GM19372 (cell line): ENCODE results near the gene SERPINB6.
"Not testable (repeated sequence)": the region's sequence is repeated elsewhere in the genome, so short reads cannot be mapped to it uniquely, and the experiment has no call there.

ENCODE experiments used
- ATAC-seq: cut with Tn5 transposase; IDR thresholded peaks from one replicate; pipeline ENCODE4 v1.9.1; 2021; ENCODE audit warnings: mild to moderate bottlenecking, low read depth, moderate library complexity; ENCODE audit not compliant: unreplicated experiment

SERPINB6 gene

DNA sequence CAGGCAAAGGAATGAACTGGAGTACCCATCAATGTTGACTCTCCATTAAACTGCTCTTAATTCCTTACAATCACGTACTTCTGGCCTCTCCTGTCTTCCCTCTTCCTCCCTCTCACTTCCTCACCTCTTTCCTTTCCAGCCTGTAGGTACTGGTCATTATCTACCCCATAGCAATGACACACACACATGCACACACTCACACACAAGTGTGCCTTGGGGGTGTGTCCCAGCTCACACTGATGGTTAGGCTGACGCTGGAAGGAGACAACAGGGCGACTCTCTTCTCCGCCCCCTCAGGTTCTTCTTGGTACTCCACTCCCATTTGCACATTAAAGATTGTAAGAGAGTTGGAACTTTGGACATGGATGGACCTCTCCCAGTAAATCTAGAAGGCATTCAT, 54.3 kb downstream of the SERPINB6 start:
- ATAC-seq: no peak

DNA sequence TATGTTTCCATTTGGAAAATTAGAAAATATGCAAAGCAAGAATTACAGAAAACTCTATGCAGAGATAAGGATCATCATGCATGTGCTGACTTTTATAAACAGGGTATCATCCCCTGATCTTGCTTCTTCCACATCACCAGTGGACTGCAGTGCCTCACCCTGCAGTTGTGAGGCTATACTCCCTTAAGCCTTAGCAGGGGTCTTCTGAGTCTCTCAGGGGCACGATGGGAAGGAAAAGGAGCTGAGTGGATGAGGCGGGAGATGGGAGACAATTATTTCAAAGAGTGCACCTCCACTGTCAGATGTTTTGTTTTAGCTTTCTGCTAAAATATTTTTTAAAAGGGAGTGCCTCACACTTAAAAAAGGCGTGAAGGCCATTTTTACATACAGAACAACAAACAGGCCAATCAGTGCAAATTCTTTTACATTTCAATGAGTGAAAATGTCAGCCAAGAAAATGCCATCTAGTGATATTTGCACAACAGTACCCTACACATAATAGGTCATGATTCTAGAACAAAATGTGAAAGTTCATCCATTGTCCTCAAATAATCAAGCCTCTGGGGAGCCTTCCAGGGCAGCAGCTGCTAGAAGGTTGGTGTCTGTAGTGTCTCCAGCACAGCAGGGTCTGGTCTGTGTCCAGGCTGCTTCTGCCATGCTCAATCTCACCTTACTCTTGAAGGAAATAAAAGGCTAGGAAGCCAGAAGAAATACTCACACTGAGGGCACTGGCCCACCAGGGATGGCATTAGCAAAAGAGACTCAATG, 55.0 kb downstream of the SERPINB6 start:
- ATAC-seq: no peak

DNA sequence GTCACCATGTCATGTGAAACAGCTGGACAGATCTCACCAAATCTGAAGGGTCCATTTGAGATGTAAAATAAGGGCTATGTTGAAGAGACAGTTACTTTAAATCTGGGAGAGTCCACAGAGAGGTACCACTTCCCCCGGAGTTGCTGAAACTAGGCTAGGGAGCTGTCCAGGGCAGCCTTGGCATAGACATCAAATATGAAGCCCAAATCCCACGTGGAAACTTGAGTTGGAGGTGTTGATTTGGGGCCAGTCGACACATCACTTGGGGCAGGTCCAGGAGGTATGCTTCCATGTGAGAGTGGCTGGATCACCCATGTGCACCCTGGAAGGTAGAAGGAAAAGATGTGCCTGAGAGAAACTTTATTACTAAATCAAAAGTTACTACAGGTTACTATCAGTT, 56.2 kb downstream of the SERPINB6 start:
- ATAC-seq: no peak

DNA sequence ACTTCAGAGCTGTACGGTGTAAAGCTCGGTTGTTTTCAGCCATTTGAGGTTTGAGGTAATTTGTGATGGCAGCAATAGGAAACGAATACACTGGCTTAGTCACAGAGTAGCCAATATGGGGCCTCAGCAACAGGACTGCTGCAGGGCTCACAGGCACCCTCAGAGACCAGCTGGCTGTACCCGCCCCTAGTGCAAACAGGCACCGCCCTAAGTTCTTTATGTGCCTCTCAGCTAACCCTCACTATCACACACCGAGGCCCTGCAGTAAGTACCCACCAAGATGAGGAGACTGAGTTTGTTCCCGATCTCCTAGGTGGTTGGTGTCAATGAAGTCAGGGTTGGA, 57.1 kb downstream of the SERPINB6 start:
- no peak for ATAC-seq

DNA sequence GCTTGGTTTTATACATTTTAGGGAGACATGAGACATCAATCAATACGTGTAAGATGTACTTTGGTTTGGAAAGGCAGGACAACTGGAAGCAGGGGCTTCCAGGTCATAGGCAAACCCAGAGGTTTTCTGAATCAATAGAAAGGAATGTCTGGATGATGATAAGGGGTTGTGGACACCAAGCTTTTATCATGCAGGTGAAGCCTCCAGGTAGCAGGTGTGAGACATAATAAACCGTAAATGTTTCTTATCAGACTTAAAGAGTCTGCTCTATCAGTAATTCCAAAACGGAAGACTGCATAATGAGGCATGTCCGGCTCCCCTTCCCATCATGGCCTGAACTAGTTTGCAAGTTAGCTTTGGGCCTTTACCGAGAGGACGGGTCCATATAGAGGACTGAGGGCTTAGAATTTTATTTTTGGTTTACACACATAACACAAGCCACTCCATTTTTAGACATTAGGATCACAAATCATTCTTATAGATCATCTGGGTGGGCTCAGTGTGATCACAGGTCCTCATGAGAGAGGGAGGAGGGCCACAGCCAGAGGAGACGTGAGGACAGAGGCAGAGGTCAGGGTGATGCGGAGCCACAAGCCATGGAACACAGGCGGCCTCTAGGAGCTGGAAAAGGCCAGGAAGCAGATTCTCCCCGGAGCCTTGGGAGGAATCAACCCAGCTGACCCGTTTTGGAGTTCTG, 57.6 kb downstream of the SERPINB6 start:
- no peak for ATAC-seq

DNA sequence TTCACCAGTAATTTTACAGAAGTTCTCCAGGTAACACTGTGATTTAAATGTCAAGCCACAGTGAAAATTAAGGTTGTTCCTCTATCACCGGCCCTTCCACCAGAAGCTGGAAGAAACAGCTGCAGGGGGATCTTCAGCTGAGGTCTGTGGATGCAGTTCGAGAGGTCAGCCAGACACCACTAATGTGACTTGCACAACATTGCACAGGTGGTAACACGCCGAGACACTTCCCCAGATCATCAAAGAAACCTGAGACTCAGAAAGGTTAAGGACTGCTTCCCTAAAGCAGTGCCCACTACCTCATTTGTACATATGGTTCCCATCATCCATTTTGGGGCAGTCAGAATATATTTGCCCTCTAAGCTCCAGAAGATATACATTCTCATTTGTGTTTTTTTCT, 60.2 kb downstream of the SERPINB6 start:
- ATAC-seq: no peak

DNA sequence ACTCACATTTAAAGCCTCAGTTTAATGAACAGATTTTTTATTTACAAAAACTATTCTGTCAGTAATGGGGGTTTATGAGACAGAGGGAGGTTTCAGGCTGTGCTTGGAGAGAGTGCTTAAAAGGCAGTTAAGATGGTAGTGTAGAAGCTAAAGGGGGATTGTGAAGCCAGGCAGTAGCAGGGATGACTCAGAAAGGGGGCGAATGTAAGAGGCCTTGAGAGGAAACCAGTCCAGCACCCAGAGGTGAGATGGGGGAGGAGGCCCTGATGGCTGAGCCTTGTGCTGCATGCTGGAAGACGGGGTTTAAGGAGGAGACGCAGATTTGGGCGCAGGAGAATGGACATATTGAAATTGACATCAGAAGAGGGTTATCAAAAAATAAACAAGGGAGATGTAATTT, 61.6 kb downstream of the SERPINB6 start:
- no peak for ATAC-seq

DNA sequence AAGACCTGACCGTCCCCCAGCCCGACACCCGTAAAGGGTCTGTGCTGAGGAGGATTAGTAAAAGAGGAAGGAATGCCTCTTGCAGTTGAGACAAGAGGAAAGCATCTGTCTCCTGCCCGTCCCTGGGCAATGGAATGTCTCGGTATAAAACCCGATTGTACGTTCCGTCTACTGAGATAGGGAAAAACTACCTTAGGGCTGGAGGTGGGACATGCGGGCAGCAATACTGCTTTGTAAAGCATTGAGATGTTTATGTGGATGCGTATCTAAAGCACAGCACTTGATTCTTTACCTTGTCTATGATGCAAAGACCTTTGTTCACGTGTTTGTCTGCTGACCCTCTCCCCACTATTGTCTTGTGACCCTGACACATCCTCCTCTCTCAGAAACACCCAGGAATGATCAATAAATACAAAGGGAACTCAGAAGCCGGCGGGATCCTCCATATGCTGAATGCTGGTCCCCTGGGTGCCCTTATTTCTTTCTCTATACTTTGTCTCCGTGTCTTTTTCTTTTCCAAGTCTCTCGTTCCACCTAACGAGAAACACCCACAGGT, 62.2 kb downstream of the SERPINB6 start:
- not testable (repeated sequence) for ATAC-seq

DNA sequence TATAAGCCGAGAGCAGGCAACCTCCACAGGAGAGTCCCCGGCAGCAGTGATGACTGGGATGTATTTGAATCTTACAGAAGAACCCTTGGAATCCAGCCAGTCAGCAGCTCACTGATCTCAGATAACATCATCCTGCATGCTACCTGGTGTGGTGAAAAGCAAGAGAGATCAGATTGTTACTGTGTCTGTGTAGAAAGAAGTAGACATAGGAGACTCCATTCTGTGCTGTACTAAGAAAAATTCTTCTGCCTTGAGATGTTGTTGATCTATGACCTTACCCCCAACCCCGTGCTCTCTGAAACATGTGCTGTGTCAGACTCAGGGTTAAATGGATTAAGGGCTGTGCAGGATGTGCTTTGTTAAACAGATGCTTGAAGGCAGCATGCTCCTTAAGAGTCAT, 62.9 kb downstream of the SERPINB6 start:
- ATAC-seq: not testable (repeated sequence)

DNA sequence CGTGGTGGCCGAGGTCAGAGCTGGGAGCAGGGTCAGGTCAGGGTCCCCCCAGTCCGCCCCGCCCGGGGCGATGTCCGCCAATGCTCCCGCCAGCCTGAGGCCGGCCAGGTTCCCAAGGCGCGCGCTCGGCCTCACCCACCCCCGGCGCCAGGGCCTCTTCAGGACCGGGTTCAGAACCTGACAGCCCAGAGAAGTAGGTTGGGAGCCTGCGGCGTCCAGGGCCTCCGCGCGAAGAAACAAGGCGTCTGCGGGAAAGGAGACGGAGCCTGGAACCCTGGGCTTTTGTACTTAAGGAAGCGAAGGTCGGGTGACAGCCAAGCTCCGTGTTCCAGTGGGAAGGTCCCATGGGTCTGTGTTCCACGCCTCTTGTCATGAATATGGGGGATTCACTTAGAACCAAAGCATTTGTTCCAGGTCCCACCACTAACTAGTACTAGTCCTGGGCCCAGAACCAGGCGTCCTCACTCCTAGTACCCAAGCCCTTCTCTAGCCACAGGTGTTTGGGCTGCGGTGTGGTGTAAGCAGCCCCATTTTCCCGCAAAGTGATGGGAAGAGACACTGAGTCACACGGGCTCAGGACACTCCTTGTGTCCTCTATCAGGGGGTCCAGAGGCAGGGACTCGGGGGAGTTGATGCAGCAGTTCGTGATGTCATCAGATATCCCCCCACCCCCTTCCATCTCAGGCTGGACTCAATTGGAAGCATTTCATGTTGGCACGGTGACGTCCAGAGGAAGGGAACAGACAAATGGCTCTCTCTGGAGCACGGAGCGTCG, 67.8 kb downstream of the SERPINB6 start:
- not testable (repeated sequence) for ATAC-seq

DNA sequence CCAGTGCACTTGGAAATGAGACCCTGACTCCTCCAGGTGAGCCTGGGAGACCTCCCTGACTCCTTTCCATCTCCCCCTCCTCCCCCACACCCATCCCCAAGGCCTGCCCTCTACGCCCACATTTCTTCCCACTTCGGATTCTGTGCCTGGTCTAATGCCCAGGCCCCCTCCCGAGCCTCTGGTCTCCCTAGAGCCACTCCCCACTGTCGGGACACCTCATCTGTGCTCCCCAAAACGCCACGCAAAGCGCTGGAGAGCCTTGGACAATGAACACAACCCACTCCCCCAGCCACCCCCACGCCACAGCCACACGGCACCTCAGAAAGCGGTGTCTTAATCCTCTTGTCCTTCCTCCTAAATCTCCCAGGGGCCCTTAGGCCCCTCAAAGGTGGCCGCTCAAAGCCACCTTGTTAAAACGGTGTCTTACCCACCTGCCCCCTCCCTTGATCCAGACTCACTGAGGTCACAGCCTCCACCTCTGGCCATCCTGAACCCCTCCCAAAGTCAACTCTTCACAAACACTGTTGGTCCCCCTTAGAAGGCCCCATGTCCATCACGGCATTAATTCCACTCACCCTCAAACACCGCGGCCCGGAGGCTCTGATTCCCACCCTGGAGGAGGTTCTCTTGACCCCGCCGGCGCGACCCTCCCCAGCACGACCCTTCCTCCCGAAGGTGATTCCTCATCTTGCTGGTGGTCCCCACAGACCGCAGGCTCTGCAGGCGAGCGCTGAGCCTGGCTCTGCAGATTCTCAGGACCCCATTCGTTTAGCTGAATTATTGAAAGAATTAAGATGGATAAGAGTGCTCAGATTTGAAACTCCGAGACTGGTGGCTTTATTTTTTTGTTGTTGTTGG, 69.5 kb downstream of the SERPINB6 start:
- not testable (repeated sequence) for ATAC-seq

DNA sequence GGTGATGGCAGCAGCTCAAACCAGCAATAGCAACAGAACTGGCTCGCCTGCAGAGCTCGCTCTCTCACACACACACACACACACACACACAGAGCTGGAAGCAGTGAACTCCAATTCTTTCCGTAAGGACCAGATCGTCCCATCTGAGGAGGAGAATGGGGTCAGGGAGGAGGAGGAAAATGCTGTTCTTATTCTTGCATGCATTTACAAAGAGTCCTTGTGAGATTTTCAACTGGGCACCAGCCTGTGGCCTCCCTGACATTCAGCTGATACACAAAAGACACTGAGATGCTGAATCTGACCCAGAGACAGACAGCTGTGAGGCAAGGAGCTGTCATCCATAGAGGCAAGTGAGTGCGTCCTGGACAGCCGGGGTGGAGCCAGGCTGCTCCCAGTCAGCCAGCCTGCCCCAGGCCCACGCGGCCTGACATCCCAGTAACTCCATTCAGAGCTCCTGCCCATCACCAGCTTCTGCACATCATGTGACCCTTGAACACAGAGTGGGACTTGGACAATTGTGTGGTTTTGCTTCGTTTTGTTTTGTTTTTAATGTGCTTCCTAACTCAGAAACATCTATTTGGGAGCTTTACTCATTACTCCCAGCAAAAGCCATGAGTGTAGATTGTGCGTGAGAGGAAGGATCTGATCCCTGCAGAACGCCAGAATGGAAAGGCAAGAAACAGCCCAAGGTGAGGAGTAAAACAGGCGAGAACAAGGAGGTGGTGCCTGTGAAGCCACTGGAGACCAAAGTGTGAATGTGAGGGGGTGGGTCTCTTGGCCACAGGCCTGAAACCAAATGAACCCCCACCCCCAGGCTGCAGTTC, 70.3 kb downstream of the SERPINB6 start:
- ATAC-seq: no peak

DNA sequence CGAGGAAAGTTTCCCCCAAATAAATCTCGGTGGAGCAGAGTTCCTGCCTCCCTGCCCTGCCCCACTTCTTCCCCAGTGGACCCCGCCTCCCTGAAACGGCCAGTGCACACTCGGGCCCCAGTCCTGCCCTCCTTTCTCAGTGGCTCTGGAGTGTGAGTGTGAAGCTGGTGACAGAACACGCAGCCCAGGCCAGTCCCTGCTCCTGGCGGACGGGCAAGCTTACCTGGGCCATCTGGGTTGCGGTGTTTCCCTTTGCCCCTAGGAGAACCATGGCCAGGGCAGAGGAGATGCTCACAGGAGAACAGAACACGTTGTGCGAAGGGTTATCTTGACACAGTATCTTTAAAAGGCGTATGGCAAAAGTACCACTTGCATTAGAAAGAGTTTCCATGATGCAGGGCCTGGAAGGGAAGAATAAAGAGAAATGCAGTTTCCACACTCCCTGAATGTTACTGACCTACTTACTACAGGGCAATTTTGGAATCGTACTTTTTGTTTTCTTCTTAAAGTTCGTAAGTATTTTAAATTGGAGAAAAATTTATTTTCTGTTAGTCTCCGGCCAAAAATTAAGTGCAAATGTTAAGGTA, 71.1 kb downstream of the SERPINB6 start:
- no peak for ATAC-seq

DNA sequence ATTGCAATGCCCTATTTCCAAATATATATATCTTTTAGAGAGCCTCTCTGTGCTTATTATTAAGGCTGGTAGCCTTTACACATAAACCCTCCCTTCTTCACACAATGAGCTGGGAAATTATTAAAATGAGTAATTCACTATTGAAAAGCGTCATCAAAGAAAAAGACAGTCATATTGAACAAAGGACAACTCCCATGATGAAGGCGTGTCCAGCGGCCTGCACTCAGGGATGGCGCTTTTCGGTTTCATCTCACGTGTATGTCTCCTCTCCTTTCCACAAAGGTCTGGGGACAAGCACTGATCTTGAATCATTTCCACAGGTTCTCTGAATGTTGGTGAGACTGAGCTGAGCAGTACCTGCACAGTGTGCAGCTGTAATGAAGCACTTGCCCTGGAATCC, 71.8 kb downstream of the SERPINB6 start:
- no peak for ATAC-seq
